Mucosa of descending colon (tissue), 3 donors: ENCODE measurements around the gene NIPBL. TPM values are rescaled to one million over a fixed set of nuclear protein-coding genes. Genes with fewer than 3 reads are reported as not detected.

Source experiments
- ATAC-seq: fragments of 200-7000 bp; cut with Tn5 transposase; one replicate; pipeline ENCODE4 v1.9.1; 2020; ENCODE audit warnings: mild to moderate bottlenecking, moderate library complexity
- DNase-seq, 3 donors: peaks; one replicate each; pipeline ENCODE4 v3.0.0-alpha.2; 2020
- H3K36me3 ChIP-seq: fragments of 200-600 bp; one replicate; pipeline ENCODE4 v1.8.0; 2021; ENCODE audit warnings: low read depth, mild to moderate bottlenecking
- H3K4me1 ChIP-seq: fragments of 200-600 bp; one replicate; pipeline ENCODE4 v1.8.0; 2021; ENCODE audit warnings: low read depth, mild to moderate bottlenecking
- H3K4me3 ChIP-seq: fragments of 200-600 bp; one replicate; pipeline ENCODE4 v1.8.0; 2021; ENCODE audit warnings: mild to moderate bottlenecking
- H3K9me3 ChIP-seq: fragments of 200-600 bp; one replicate; pipeline ENCODE4 v1.8.0; 2021; ENCODE audit warnings: mild to moderate bottlenecking
- CTCF ChIP-seq: fragments of 200-600 bp; IDR thresholded peaks from one replicate; pipeline ENCODE4 v1.8.0; 2022; ENCODE audit warnings: antibody characterized with exemption, mild to moderate bottlenecking
- intact Hi-C, 2 donors: fragments of 100-400 bp; cut with DNase I in 1 of 2; cut with micrococcal nuclease in 1 of 2; formaldehyde crosslinking; loops; one replicate each; pipeline versions ENCODE4 v1.11.0 to v1.11.1; 2022; cut with DNase I, micrococcal nuclease
- total RNA-seq, 3 donors: library from RNA; stranded (reverse); fragmentation: NEBNext Ultra II Directional in 2 of 3; extraction: Animal tissue kit (Norgen Biotek cat#: 25700) in 2 of 3; gene quantifications; one replicate each; pipeline versions ENCODE4 v1.2.1 to v1.2.4, GENCODE V29; 2021 to 2023
- donor health status: DM: no; HTN: no; CAD: no; lungs with moderate emphysema.
- donor health status: DM: no; HTN: no; CAD: no.
- donor health status: DM: no; HTN: yes; CAD: no.

The NIPBL gene
- total RNA-seq, 3 donors from 2014 or later, result 50.4 to 80.8 (median 77.2) TPM

GRCh38 chr5:36978196-36978595, 101.6 kb downstream of the NIPBL start:
- Histone ChIP-seq H3K4me1 (no peaks in the 10 kb centered on the region), H3K9me3 (peaks cover 5% of the 10 kb centered on the region), H3K4me3 (no peak overlapping the region), H3K36me3 (no peaks in the 10 kb centered on the region)
- intact Hi-C loops, result no loop called here
- DNase-seq, result no peak
- no peak for ATAC-seq
- TF ChIP-seq CTCF, result no peak

GRCh38 chr5:36982146-36982545, 105.6 kb downstream of the NIPBL start:
- intact Hi-C loops, result no loop called here

DNA sequence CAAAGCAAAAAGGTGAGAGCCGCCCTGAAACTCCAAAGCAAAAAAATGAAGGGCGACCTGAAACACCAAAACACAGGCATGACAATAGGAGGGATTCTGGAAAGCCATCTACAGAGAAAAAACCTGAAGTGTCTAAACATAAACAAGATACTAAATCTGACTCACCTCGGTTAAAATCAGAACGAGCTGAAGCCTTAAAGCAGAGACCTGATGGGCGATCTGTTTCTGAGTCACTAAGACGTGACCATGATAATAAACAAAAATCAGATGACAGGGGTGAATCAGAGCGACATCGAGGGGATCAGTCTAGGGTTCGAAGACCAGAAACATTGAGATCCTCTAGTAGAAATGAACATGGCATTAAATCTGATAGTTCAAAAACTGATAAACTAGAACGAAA, 108.8 kb downstream of the NIPBL start:
- H3K9me3 ChIP-seq, result no peaks in the 10 kb centered on the region
- H3K4me1 ChIP-seq, result no peaks in the 10 kb centered on the region
- H3K36me3 ChIP-seq, result peaks cover 3% of the 10 kb centered on the region
- H3K4me3 ChIP-seq, result no peak overlapping the region
- no peak for DNase-seq
- TF ChIP-seq CTCF, result no peak
- intact Hi-C loops, result no loop called here
- ATAC-seq, result no peak

More at GRCh38 chr5:36982146-36982545, 105.6 kb downstream of the NIPBL start:
- TF ChIP-seq CTCF, result no peak
- Histone ChIP-seq H3K4me1 (no peaks in the 10 kb centered on the region), H3K4me3 (no peak overlapping the region), H3K36me3 (peaks cover 3% of the 10 kb centered on the region), H3K9me3 (peaks cover 5% of the 10 kb centered on the region)
- DNase-seq (no peak), ATAC-seq (no peak)

- intact Hi-C loops, result no loop called here
- no peak for TF ChIP-seq CTCF
- no peak overlapping the region for H3K4me3 ChIP-seq
- DNase-seq (no peak), ATAC-seq (no peak)
- H3K36me3 ChIP-seq, result peaks cover 3% of the 10 kb centered on the region
- H3K4me1 ChIP-seq, result no peaks in the 10 kb centered on the region
- H3K9me3 ChIP-seq, result no peaks in the 10 kb centered on the region
Measured at GRCh38 chr5:36988396-36988795, 111.8 kb downstream of the NIPBL start.

DNA sequence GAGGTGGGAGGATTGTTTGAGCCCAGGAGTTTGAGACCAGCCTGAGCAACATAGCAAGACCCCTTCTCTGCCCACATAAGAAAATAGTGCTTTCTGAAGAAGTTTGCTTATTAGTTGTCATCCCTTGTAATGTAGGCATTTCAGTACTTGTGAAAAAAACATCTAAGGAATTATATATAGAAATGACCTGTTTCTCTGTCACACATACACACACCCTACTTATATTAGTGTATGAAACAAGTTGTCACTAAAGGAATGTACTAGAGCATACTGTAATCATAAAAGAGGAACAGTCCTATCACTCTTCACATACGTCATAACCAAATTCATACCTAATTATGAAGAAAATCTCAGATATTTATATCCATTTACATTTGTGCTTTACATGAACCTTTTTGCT, 122.0 kb downstream of the NIPBL start:
- no peaks in the 10 kb centered on the region for H3K9me3 ChIP-seq
- no peak for TF ChIP-seq CTCF
- peaks cover 5% of the 10 kb centered on the region for H3K36me3 ChIP-seq
- intact Hi-C loops, result no loop called here
- ATAC-seq (no peak), DNase-seq (no peak)
- H3K4me3 ChIP-seq, result no peak overlapping the region
- H3K4me1 ChIP-seq, result no peaks in the 10 kb centered on the region

DNA sequence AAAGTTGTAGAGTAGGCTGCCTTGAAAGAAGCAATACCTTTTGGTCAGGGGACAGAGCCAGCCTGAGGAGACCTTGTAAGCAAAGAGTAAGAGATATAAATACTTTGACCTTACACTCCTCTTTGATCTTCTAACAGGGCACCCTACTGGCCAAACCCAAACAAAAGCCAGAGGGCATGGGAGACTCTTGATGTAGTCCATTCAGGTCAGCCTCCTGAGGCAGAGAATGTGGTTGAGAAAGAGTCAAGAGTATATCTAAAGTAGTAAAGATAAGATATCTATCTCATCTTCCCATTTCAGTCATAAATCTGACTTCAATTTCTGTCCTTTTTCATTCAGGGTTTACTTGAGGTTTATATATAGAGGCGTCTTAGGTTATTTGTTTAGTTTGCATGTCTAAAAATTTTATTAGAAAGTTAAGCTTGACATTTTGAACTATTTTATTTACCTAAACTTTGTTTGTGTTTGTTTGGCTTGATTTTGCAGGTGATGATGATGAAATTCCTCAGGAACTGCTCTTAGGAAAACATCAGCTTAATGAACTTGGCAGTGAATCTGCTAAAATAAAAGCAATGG, 125.7 kb downstream of the NIPBL start:
- H3K4me1 ChIP-seq, result no peaks in the 10 kb centered on the region
- no peak for ATAC-seq
- intact Hi-C loops, result no loop called here
- H3K9me3 ChIP-seq, result no peaks in the 10 kb centered on the region
- TF ChIP-seq CTCF, result no peak
- DNase-seq, result no peak
- H3K4me3 ChIP-seq, result no peak overlapping the region
- peaks cover 5% of the 10 kb centered on the region for H3K36me3 ChIP-seq
